Measurements from ENCODE around the gene SLC12A5.

GRCh38 chr20:46031701-46032254 lies 2.8 kb downstream of the SLC12A5 start:
- TF ChIP-seq, protein P1, sequence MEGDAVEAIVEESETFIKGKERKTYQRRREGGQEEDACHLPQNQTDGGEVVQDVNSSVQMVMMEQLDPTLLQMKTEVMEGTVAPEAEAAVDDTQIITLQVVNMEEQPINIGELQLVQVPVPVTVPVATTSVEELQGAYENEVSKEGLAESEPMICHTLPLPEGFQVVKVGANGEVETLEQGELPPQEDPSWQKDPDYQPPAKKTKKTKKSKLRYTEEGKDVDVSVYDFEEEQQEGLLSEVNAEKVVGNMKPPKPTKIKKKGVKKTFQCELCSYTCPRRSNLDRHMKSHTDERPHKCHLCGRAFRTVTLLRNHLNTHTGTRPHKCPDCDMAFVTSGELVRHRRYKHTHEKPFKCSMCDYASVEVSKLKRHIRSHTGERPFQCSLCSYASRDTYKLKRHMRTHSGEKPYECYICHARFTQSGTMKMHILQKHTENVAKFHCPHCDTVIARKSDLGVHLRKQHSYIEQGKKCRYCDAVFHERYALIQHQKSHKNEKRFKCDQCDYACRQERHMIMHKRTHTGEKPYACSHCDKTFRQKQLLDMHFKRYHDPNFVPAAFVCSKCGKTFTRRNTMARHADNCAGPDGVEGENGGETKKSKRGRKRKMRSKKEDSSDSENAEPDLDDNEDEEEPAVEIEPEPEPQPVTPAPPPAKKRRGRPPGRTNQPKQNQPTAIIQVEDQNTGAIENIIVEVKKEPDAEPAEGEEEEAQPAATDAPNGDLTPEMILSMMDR (IDR thresholded peaks at IDR 0.05; ENCODE audit: low read length), result no peak
- no peak for TF ChIP-seq EZH2phosphoT487 (IDR thresholded peaks at IDR 0.05; ENCODE audit: low read length)
